Activated naive CD8-positive, alpha-beta T cell treated with anti-CD3 and anti-CD28 coated beads for 36 hours (primary cell): Measurements from ENCODE around the gene SOCS4. TPM values are rescaled to one million over a fixed set of nuclear protein-coding genes. Genes with fewer than 3 reads are reported as not detected.
"Not testable (repeated sequence)": the region's sequence is repeated elsewhere in the genome, so short reads cannot be mapped to it uniquely, and the experiment has no call there.

Source experiments
- DNase-seq: peaks from one replicate; pipeline ENCODE4 v3.0.0; 2021
- H3K27ac Mint-ChIP-seq: one replicate; pipeline ENCODE4 v1.8.0; 2022; ENCODE audit warnings: mild to moderate bottlenecking, moderate library complexity, mixed read lengths
- H3K27me3 Mint-ChIP-seq: one replicate; pipeline ENCODE4 v1.8.0; 2022; ENCODE audit warnings: mild to moderate bottlenecking, mixed read lengths
- H3K36me3 Mint-ChIP-seq: one replicate; pipeline ENCODE4 v1.8.0; 2021; ENCODE audit warnings: mild to moderate bottlenecking, mixed read lengths
- H3K4me1 Mint-ChIP-seq: one replicate; pipeline ENCODE4 v1.8.0; 2021; ENCODE audit warnings: mixed read lengths
- H3K4me3 Mint-ChIP-seq: one replicate; pipeline ENCODE4 v1.8.0; 2022; ENCODE audit warnings: mild to moderate bottlenecking, moderate library complexity, mixed read lengths
- H3K9me3 Mint-ChIP-seq: one replicate; pipeline ENCODE4 v1.8.0; 2022; ENCODE audit warnings: mixed read lengths
- total RNA-seq, 2 experiments: library from RNA; stranded (reverse); gene quantifications; one replicate each; pipeline ENCODE4 v1.2.3, GENCODE V29; 2021

Gene SOCS4
- total RNA-seq, 2 experiments from 2014 or later: 24.9 to 28.6 TPM

GRCh38 chr14:55065411-55065810 lies 38.4 kb downstream of the SOCS4 start:
- Mint-ChIP-seq H3K9me3 (no peaks in the 10 kb centered on the region), H3K4me1 (peaks cover 14% of the 10 kb centered on the region), H3K27ac (no peak overlapping the region), H3K36me3 (peaks cover 39% of the 10 kb centered on the region), H3K4me3 (no peak overlapping the region), H3K27me3 (no peaks in the 10 kb centered on the region)
- DNase-seq: no peak

GRCh38 chr14:55066223-55066622 lies 39.2 kb downstream of the SOCS4 start:
- Mint-ChIP-seq H3K27ac (no peak overlapping the region), H3K4me3 (no peak overlapping the region), H3K4me1 (peaks cover 11% of the 10 kb centered on the region), H3K36me3 (peaks cover 39% of the 10 kb centered on the region), H3K27me3 (no peaks in the 10 kb centered on the region), H3K9me3 (no peaks in the 10 kb centered on the region)
- DNase-seq: no peak

- Mint-ChIP-seq H3K4me1 (peaks cover 26% of the 10 kb centered on the region), H3K9me3 (no peaks in the 10 kb centered on the region), H3K36me3 (peaks cover 21% of the 10 kb centered on the region), H3K4me3 (no peak overlapping the region), H3K27ac (peak overlapping the region; percentile 29), H3K27me3 (no peaks in the 10 kb centered on the region)
- no peak for DNase-seq
Observed at GRCh38 chr14:55070981-55071411, 44.0 kb downstream of the SOCS4 start.

- peak; percentile 21 for DNase-seq
- peaks cover 26% of the 10 kb centered on the region for H3K4me1 Mint-ChIP-seq
- H3K4me3 Mint-ChIP-seq: peak overlapping the region; percentile 36
- peaks cover 15% of the 10 kb centered on the region for H3K36me3 Mint-ChIP-seq
- H3K9me3 Mint-ChIP-seq: no peaks in the 10 kb centered on the region
- H3K27ac Mint-ChIP-seq: peak overlapping the region; percentile 68
- no peaks in the 10 kb centered on the region for H3K27me3 Mint-ChIP-seq
Observed at GRCh38 chr14:55071870-55072640, 45.0 kb downstream of the SOCS4 start.

- Mint-ChIP-seq H3K4me3 (no peak overlapping the region), H3K27ac (no peak overlapping the region), H3K4me1 (peaks cover 26% of the 10 kb centered on the region), H3K27me3 (no peaks in the 10 kb centered on the region), H3K36me3 (peaks cover 8% of the 10 kb centered on the region), H3K9me3 (no peaks in the 10 kb centered on the region)
- no peak for DNase-seq
Observed at GRCh38 chr14:55073856-55074255, 46.8 kb downstream of the SOCS4 start.

GRCh38 chr14:55074662-55075061 lies 47.6 kb downstream of the SOCS4 start:
- Mint-ChIP-seq H3K9me3 (no peaks in the 10 kb centered on the region), H3K4me1 (peaks cover 26% of the 10 kb centered on the region), H3K27ac (no peak overlapping the region), H3K4me3 (peak overlapping the region; percentile 29), H3K27me3 (no peaks in the 10 kb centered on the region), H3K36me3 (peaks cover 8% of the 10 kb centered on the region)
- DNase-seq: no peak

- peaks cover 8% of the 10 kb centered on the region for H3K36me3 Mint-ChIP-seq
- H3K4me3 Mint-ChIP-seq: no peak overlapping the region
- no peaks in the 10 kb centered on the region for H3K27me3 Mint-ChIP-seq
- H3K4me1 Mint-ChIP-seq: peaks cover 26% of the 10 kb centered on the region
- no peak overlapping the region for H3K27ac Mint-ChIP-seq
- H3K9me3 Mint-ChIP-seq: no peaks in the 10 kb centered on the region
- no peak for DNase-seq
Observed at GRCh38 chr14:55075628-55076175, 48.7 kb downstream of the SOCS4 start.

- Mint-ChIP-seq H3K27ac (no peak overlapping the region), H3K27me3 (no peaks in the 10 kb centered on the region), H3K36me3 (no peaks in the 10 kb centered on the region), H3K4me1 (peaks cover 12% of the 10 kb centered on the region), H3K9me3 (no peaks in the 10 kb centered on the region), H3K4me3 (no peak overlapping the region)
- peak; percentile 9 for DNase-seq
Observed at GRCh38 chr14:55077170-55078151, 50.4 kb downstream of the SOCS4 start.

- H3K4me3 Mint-ChIP-seq, H3K27me3 Mint-ChIP-seq, DNase-seq, H3K4me1 Mint-ChIP-seq, H3K27ac Mint-ChIP-seq, H3K36me3 Mint-ChIP-seq, H3K9me3 Mint-ChIP-seq: not testable (repeated sequence)
Observed at GRCh38 chr14:55079961-55080360, 52.9 kb downstream of the SOCS4 start.

- no peak for DNase-seq
- Mint-ChIP-seq H3K27me3 (no peaks in the 10 kb centered on the region), H3K27ac (no peak overlapping the region), H3K4me3 (no peak overlapping the region), H3K9me3 (no peaks in the 10 kb centered on the region), H3K4me1 (peaks cover 2% of the 10 kb centered on the region), H3K36me3 (no peaks in the 10 kb centered on the region)
Observed at GRCh38 chr14:55084401-55085059, 57.5 kb downstream of the SOCS4 start.

- no peak overlapping the region for H3K27ac Mint-ChIP-seq
- no peak overlapping the region for H3K4me3 Mint-ChIP-seq
- no peak for DNase-seq
- H3K36me3 Mint-ChIP-seq: no peaks in the 10 kb centered on the region
- H3K4me1 Mint-ChIP-seq: peaks cover 3% of the 10 kb centered on the region
- no peaks in the 10 kb centered on the region for H3K27me3 Mint-ChIP-seq
- no peaks in the 10 kb centered on the region for H3K9me3 Mint-ChIP-seq
Observed at GRCh38 chr14:55085060-55085660, 58.1 kb downstream of the SOCS4 start.

GRCh38 chr14:55086938-55087337 lies 59.9 kb downstream of the SOCS4 start:
- no peaks in the 10 kb centered on the region for H3K9me3 Mint-ChIP-seq
- peaks cover 3% of the 10 kb centered on the region for H3K4me1 Mint-ChIP-seq
- H3K27me3 Mint-ChIP-seq: no peaks in the 10 kb centered on the region
- H3K4me3 Mint-ChIP-seq: no peak overlapping the region
- no peak for DNase-seq
- H3K36me3 Mint-ChIP-seq: no peaks in the 10 kb centered on the region
- no peak overlapping the region for H3K27ac Mint-ChIP-seq

GRCh38 chr14:55088356-55088755 lies 61.3 kb downstream of the SOCS4 start:
- no peak for DNase-seq
- no peaks in the 10 kb centered on the region for H3K9me3 Mint-ChIP-seq
- H3K27me3 Mint-ChIP-seq: no peaks in the 10 kb centered on the region
- H3K27ac Mint-ChIP-seq: no peak overlapping the region
- peaks cover 3% of the 10 kb centered on the region for H3K4me1 Mint-ChIP-seq
- no peaks in the 10 kb centered on the region for H3K36me3 Mint-ChIP-seq
- no peak overlapping the region for H3K4me3 Mint-ChIP-seq

GRCh38 chr14:55092341-55092740 lies 65.3 kb downstream of the SOCS4 start:
- Mint-ChIP-seq H3K4me1 (peaks cover 5% of the 10 kb centered on the region), H3K27me3 (no peaks in the 10 kb centered on the region), H3K9me3 (no peaks in the 10 kb centered on the region), H3K36me3 (no peaks in the 10 kb centered on the region), H3K27ac (no peak overlapping the region), H3K4me3 (no peak overlapping the region)
- no peak for DNase-seq
